Measurements from ENCODE around the gene ZNF655. TPM values are rescaled to one million over a fixed set of nuclear protein-coding genes. Genes with fewer than 3 reads are reported as not detected.
A peak's percentile ranks its signal among the peaks of the same experiment; 100 is the strongest.

Gene ZNF655
- total and polyA plus RNA-seq, 2 experiments from 2014 or later: 20.6 to 55.8 TPM

GRCh38 chr7:99560834-99561736, 2.6 kb downstream of the ZNF655 start:
- Histone ChIP-seq H3K36me3 (ENCODE audit: insufficient read depth) (peaks cover 35% of the 10 kb centered on the region), H3K27ac (ENCODE audit: low read depth) (no peak overlapping the region), H3K4me2 (no peak overlapping the region), H3K27me3 (ENCODE audit: insufficient read depth) (no peaks in the 10 kb centered on the region), H3K4me1 (ENCODE audit: insufficient read depth) (peaks cover 7% of the 10 kb centered on the region), H2AFZ (no peak overlapping the region), H3K4me3 (no peak overlapping the region), H4K20me1 (replicated peaks; ENCODE audit: insufficient read depth) (peaks cover 23% of the 10 kb centered on the region), H3K79me2 (replicated peaks; ENCODE audit: insufficient read depth) (peaks cover 55% of the 10 kb centered on the region), H3K9me2 (ENCODE audit: insufficient read depth) (no peaks in the 10 kb centered on the region), H3F3A (replicated peaks; ENCODE audit: low read depth) (peaks cover 29% of the 10 kb centered on the region)
- Mint-ChIP-seq H3K4me1 (peaks cover 4% of the 10 kb centered on the region), H3K9me3 (no peaks in the 10 kb centered on the region), H3K27ac (no peak overlapping the region), H3K36me3 (ENCODE audit: low read depth) (peaks cover 56% of the 10 kb centered on the region), H3K4me3 (peak overlapping the region; percentile 98), H3K27me3 (ENCODE audit: insufficient read depth, low read depth, poor library complexity) (peaks cover 11% of the 10 kb centered on the region)
- TF ChIP-seq, protein P1, sequence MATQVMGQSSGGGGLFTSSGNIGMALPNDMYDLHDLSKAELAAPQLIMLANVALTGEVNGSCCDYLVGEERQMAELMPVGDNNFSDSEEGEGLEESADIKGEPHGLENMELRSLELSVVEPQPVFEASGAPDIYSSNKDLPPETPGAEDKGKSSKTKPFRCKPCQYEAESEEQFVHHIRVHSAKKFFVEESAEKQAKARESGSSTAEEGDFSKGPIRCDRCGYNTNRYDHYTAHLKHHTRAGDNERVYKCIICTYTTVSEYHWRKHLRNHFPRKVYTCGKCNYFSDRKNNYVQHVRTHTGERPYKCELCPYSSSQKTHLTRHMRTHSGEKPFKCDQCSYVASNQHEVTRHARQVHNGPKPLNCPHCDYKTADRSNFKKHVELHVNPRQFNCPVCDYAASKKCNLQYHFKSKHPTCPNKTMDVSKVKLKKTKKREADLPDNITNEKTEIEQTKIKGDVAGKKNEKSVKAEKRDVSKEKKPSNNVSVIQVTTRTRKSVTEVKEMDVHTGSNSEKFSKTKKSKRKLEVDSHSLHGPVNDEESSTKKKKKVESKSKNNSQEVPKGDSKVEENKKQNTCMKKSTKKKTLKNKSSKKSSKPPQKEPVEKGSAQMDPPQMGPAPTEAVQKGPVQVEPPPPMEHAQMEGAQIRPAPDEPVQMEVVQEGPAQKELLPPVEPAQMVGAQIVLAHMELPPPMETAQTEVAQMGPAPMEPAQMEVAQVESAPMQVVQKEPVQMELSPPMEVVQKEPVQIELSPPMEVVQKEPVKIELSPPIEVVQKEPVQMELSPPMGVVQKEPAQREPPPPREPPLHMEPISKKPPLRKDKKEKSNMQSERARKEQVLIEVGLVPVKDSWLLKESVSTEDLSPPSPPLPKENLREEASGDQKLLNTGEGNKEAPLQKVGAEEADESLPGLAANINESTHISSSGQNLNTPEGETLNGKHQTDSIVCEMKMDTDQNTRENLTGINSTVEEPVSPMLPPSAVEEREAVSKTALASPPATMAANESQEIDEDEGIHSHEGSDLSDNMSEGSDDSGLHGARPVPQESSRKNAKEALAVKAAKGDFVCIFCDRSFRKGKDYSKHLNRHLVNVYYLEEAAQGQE (IDR thresholded peaks at IDR 0.05; ENCODE audit: unreplicated experiment): no peak
- no peak for TF ChIP-seq ZNF331 (CRISPR knock-in tag; IDR thresholded peaks at IDR 0.05; ENCODE audit: low read depth)
- no peak for ATAC-seq
- no peak for DNase-seq (ENCODE audit: low spot score)

DNA sequence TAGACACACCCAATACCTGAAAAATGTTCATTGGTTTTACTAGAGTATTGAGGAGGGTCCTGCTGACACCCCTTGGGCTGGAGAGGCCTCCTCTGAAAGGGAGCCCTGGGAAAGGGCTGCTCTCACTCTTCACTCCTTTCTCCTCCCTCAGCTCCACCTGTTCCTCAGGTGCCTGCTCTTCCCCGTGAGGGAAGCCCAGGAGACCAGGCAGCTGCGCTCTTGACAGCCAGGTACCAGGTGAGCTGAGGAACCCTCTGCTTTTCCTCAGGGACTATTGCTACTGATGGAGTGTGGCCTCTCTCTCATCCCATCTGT, 3.3 kb downstream of the ZNF655 start:
- ATAC-seq (no peak), DNase-seq (ENCODE audit: low spot score) (no peak)
- Histone ChIP-seq H4K20me1 (replicated peaks; ENCODE audit: insufficient read depth) (peaks cover 23% of the 10 kb centered on the region), H3K9me2 (ENCODE audit: insufficient read depth) (no peaks in the 10 kb centered on the region), H3K4me3 (no peak overlapping the region), H3F3A (replicated peaks; ENCODE audit: low read depth) (peaks cover 29% of the 10 kb centered on the region), H3K27ac (ENCODE audit: low read depth) (no peak overlapping the region), H3K36me3 (ENCODE audit: insufficient read depth) (peaks cover 35% of the 10 kb centered on the region), H3K4me1 (ENCODE audit: insufficient read depth) (peaks cover 7% of the 10 kb centered on the region), H2AFZ (no peak overlapping the region), H3K27me3 (ENCODE audit: insufficient read depth) (no peaks in the 10 kb centered on the region), H3K79me2 (replicated peaks; ENCODE audit: insufficient read depth) (peaks cover 51% of the 10 kb centered on the region), H3K4me2 (no peak overlapping the region)
- Mint-ChIP-seq H3K9me3 (no peaks in the 10 kb centered on the region), H3K4me3 (no peak overlapping the region), H3K27ac (no peak overlapping the region), H3K27me3 (ENCODE audit: insufficient read depth, low read depth, poor library complexity) (peaks cover 11% of the 10 kb centered on the region), H3K36me3 (ENCODE audit: low read depth) (peaks cover 56% of the 10 kb centered on the region), H3K4me1 (peaks cover 4% of the 10 kb centered on the region)
- TF ChIP-seq EZH2phosphoT487 (IDR thresholded peaks at IDR 0.05; ENCODE audit: unreplicated experiment): no peak
- TF ChIP-seq ZNF114 (CRISPR knock-in tag; IDR thresholded peaks at IDR 0.05): no peak
- TF ChIP-seq ZNF331 (CRISPR knock-in tag; IDR thresholded peaks at IDR 0.05; ENCODE audit: low read depth): no peak
- TF ChIP-seq CREB1 (CRISPR knock-in tag; IDR thresholded peaks at IDR 0.05; ENCODE audit: low read depth): no peak
- TF ChIP-seq EZH2 (IDR thresholded peaks at IDR 0.05; ENCODE audit: low read depth, unreplicated experiment): no peak
- TF ChIP-seq CTCF (conservative IDR thresholded peaks at IDR 0.05; ENCODE audit: low read depth in 2 of 2): no peak
- no peak for TF ChIP-seq POLR2AphosphoS5 (IDR thresholded peaks at IDR 0.05; ENCODE audit: low read depth)
- TF ChIP-seq, protein P2, sequence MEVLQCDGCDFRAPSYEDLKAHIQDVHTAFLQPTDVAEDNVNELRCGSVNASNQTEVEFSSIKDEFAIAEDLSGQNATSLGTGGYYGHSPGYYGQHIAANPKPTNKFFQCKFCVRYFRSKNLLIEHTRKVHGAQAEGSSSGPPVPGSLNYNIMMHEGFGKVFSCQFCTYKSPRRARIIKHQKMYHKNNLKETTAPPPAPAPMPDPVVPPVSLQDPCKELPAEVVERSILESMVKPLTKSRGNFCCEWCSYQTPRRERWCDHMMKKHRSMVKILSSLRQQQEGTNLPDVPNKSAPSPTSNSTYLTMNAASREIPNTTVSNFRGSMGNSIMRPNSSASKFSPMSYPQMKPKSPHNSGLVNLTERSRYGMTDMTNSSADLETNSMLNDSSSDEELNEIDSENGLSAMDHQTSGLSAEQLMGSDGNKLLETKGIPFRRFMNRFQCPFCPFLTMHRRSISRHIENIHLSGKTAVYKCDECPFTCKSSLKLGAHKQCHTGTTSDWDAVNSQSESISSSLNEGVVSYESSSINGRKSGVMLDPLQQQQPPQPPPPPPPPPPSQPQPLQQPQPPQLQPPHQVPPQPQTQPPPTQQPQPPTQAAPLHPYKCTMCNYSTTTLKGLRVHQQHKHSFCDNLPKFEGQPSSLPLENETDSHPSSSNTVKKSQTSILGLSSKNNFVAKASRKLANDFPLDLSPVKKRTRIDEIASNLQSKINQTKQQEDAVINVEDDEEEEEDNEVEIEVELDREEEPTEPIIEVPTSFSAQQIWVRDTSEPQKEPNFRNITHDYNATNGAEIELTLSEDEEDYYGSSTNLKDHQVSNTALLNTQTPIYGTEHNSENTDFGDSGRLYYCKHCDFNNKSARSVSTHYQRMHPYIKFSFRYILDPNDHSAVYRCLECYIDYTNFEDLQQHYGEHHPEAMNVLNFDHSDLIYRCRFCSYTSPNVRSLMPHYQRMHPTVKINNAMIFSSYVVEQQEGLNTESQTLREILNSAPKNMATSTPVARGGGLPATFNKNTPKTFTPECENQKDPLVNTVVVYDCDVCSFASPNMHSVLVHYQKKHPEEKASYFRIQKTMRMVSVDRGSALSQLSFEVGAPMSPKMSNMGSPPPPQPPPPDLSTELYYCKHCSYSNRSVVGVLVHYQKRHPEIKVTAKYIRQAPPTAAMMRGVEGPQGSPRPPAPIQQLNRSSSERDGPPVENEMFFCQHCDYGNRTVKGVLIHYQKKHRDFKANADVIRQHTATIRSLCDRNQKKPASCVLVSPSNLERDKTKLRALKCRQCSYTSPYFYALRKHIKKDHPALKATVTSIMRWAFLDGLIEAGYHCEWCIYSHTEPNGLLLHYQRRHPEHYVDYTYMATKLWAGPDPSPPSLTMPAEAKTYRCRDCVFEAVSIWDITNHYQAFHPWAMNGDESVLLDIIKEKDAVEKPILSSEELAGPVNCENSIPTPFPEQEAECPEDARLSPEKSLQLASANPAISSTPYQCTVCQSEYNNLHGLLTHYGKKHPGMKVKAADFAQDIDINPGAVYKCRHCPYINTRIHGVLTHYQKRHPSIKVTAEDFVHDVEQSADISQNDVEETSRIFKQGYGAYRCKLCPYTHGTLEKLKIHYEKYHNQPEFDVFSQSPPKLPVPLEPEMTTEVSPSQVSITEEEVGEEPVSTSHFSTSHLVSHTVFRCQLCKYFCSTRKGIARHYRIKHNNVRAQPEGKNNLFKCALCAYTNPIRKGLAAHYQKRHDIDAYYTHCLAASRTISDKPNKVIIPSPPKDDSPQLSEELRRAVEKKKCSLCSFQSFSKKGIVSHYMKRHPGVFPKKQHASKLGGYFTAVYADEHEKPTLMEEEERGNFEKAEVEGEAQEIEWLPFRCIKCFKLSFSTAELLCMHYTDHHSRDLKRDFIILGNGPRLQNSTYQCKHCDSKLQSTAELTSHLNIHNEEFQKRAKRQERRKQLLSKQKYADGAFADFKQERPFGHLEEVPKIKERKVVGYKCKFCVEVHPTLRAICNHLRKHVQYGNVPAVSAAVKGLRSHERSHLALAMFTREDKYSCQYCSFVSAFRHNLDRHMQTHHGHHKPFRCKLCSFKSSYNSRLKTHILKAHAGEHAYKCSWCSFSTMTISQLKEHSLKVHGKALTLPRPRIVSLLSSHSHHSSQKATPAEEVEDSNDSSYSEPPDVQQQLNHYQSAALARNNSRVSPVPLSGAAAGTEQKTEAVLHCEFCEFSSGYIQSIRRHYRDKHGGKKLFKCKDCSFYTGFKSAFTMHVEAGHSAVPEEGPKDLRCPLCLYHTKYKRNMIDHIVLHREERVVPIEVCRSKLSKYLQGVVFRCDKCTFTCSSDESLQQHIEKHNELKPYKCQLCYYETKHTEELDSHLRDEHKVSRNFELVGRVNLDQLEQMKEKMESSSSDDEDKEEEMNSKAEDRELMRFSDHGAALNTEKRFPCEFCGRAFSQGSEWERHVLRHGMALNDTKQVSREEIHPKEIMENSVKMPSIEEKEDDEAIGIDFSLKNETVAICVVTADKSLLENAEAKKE (CRISPR knock-in tag; IDR thresholded peaks at IDR 0.05): no peak

All from GM23338 (cell line).